ENCODE results near the gene LRCH1. TPM values are rescaled to one million over a fixed set of nuclear protein-coding genes. Genes with fewer than 3 reads are reported as not detected.

LRCH1 gene
- total and polyA plus RNA-seq, 2 of the 13 experiments (the other 11 are each of a cell fraction or from before 2014, with no cell fraction given): 4.1 to 12.6 TPM

DNA sequence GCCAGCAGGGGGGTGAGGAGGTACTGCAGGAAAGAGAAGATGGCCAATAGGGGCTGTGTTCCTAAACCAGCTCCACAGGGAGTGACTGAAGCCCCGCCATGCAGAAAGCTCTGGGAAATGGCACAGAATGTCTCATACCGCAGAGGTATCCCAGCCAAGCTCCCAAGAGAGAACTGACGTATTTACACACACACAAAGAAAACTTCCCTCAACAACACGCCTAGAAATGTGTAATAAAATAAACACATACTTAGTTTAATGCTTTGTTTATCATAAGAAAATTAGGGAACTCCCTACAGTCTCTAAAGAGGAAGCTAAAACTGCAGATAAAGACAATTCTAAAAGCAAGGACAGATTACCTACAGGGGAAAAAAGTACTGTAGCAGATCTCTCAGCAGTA, 204.0 kb downstream of the LRCH1 start:
- TF ChIP-seq HES4 (CRISPR knock-in tag; IDR thresholded peaks at IDR 0.05; ENCODE audit: borderline replicate concordance) (no peak), TRIM24 (CRISPR knock-in tag; IDR thresholded peaks at IDR 0.05) (no peak), MZF1 (CRISPR knock-in tag; IDR thresholded peaks at IDR 0.05; ENCODE audit: borderline replicate concordance) (no peak), ZNF737 (CRISPR knock-in tag; IDR thresholded peaks at IDR 0.05; ENCODE audit: borderline replicate concordance) (no peak), BHLHE40 (IDR thresholded peaks at IDR 0.05; ENCODE audit: low read length) (no peak), KDM5A (IDR thresholded peaks at IDR 0.05; ENCODE audit: borderline replicate concordance, low read length) (no peak), HOXD1 (CRISPR knock-in tag; IDR thresholded peaks at IDR 0.05) (no peak), ZFP36L2 (CRISPR knock-in tag; IDR thresholded peaks at IDR 0.05) (no peak), BRCA1 (CRISPR knock-in tag; IDR thresholded peaks at IDR 0.05) (no peak), ZNF224 (CRISPR knock-in tag; IDR thresholded peaks at IDR 0.05) (no peak), ZNF30 (CRISPR knock-in tag; IDR thresholded peaks at IDR 0.05) (no peak), SP5 (CRISPR knock-in tag; IDR thresholded peaks at IDR 0.05; ENCODE audit: borderline replicate concordance, low read depth) (no peak)
- TF ChIP-seq, protein P1, sequence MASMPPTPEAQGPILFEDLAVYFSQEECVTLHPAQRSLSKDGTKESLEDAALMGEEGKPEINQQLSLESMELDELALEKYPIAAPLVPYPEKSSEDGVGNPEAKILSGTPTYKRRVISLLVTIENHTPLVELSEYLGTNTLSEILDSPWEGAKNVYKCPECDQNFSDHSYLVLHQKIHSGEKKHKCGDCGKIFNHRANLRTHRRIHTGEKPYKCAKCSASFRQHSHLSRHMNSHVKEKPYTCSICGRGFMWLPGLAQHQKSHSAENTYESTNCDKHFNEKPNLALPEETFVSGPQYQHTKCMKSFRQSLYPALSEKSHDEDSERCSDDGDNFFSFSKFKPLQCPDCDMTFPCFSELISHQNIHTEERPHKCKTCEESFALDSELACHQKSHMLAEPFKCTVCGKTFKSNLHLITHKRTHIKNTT (CRISPR knock-in tag; IDR thresholded peaks at IDR 0.05): no peak
- TF ChIP-seq, protein P2, sequence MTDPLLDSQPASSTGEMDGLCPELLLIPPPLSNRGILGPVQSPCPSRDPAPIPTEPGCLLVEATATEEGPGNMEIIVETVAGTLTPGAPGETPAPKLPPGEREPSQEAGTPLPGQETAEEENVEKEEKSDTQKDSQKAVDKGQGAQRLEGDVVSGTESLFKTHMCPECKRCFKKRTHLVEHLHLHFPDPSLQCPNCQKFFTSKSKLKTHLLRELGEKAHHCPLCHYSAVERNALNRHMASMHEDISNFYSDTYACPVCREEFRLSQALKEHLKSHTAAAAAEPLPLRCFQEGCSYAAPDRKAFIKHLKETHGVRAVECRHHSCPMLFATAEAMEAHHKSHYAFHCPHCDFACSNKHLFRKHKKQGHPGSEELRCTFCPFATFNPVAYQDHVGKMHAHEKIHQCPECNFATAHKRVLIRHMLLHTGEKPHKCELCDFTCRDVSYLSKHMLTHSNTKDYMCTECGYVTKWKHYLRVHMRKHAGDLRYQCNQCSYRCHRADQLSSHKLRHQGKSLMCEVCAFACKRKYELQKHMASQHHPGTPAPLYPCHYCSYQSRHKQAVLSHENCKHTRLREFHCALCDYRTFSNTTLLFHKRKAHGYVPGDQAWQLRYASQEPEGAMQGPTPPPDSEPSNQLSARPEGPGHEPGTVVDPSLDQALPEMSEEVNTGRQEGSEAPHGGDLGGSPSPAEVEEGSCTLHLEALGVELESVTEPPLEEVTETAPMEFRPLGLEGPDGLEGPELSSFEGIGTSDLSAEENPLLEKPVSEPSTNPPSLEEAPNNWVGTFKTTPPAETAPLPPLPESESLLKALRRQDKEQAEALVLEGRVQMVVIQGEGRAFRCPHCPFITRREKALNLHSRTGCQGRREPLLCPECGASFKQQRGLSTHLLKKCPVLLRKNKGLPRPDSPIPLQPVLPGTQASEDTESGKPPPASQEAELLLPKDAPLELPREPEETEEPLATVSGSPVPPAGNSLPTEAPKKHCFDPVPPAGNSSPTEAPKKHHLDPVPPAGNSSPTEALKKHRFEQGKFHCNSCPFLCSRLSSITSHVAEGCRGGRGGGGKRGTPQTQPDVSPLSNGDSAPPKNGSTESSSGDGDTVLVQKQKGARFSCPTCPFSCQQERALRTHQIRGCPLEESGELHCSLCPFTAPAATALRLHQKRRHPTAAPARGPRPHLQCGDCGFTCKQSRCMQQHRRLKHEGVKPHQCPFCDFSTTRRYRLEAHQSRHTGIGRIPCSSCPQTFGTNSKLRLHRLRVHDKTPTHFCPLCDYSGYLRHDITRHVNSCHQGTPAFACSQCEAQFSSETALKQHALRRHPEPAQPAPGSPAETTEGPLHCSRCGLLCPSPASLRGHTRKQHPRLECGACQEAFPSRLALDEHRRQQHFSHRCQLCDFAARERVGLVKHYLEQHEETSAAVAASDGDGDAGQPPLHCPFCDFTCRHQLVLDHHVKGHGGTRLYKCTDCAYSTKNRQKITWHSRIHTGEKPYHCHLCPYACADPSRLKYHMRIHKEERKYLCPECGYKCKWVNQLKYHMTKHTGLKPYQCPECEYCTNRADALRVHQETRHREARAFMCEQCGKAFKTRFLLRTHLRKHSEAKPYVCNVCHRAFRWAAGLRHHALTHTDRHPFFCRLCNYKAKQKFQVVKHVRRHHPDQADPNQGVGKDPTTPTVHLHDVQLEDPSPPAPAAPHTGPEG (CRISPR knock-in tag; IDR thresholded peaks at IDR 0.05): no peak
- BruUV-seq (replicated peaks): no TSS peak
- no peak overlapping the region for H2AFZ ChIP-seq (ENCODE audit: low read length)
- H3K36me3 ChIP-seq (replicated peaks in 1 of 2; ENCODE audit: control insufficient read depth in 1 of 2, insufficient read depth in 2 of 2, low read length in 2 of 2): no peaks in the 10 kb centered on the region
- in situ Hi-C loops (cut with HindIII; ENCODE audit: extremely low pct_ligation_motif_present, low pct_unique_long_range_greater_than_20kb) (no loop called here), intact Hi-C loops (cut with micrococcal nuclease; ENCODE audit: unreplicated experiment) (no loop called here)
- ATAC-seq (no peak), DNase-seq (ENCODE audit: low spot score) (no peak), FAIRE-seq (no peak)
- no peaks in the 10 kb centered on the region for H3K79me2 ChIP-seq (ENCODE audit: insufficient read depth, low read length)
- no peak overlapping the region for H3K9ac ChIP-seq (ENCODE audit: insufficient read depth, low read depth, low read length)
- ChIA-PET POLR2A (no interaction called here), CTCF (ENCODE audit: low intra/inter-chr PET ratio, low total read pairs) (no interaction called here)
- H3K4me3 ChIP-seq (replicated peaks in 1 of 3; ENCODE audit: insufficient read depth in 1 of 3, low read depth in 2 of 3, low read length in 3 of 3): no peak overlapping the region
- no peaks in the 10 kb centered on the region for H3K9me3 ChIP-seq (ENCODE audit: low read length)
- peaks cover 17% of the 10 kb centered on the region for H3K4me1 ChIP-seq (ENCODE audit: insufficient read depth, low read length)
- WGBS (ENCODE audit: low lambda C conversion rate): 46% methylated on average over 4 of the region's 4 CpGs
- no peak overlapping the region for H3K4me2 ChIP-seq (ENCODE audit: low read depth, low read length)
- no peaks in the 10 kb centered on the region for H3K27me3 ChIP-seq (ENCODE audit: control insufficient read depth in 1 of 2, insufficient read depth in 2 of 2, low read length in 2 of 2)
- H4K20me1 ChIP-seq (ENCODE audit: insufficient read depth, low read length): no peaks in the 10 kb centered on the region
- H3K27ac ChIP-seq (ENCODE audit: extremely low read length, insufficient read depth, low read length): no peak overlapping the region

Data from HepG2 (cell line).